Parathyroid adenoma (tissue), 2 donors: ENCODE data around the gene THSD4.

ENCODE experiments used
- H2AFZ ChIP-seq: fragments of 300-600 bp; sonication (generic); one replicate; pipeline ENCODE4 v1.7.0; 2017; ENCODE audit warnings: antibody characterized with exemption, mild to moderate bottlenecking
- H3K27ac ChIP-seq: fragments of 300-600 bp; sonication (generic); one replicate; pipeline ENCODE4 v1.7.0; 2017
- H3K27me3 ChIP-seq: fragments of 300-600 bp; sonication (generic); one replicate; pipeline ENCODE4 v1.7.0; 2017; ENCODE audit warnings: low read length; ENCODE audit not compliant: control insufficient read depth, insufficient read depth
- H3K36me3 ChIP-seq: fragments of 300-600 bp; sonication (generic); one replicate; pipeline ENCODE4 v1.7.0; 2017; ENCODE audit warnings: low read length; ENCODE audit not compliant: control insufficient read depth, insufficient read depth
- H3K4me1 ChIP-seq: fragments of 300-600 bp; sonication (generic); one replicate; pipeline ENCODE4 v1.7.0; 2017; ENCODE audit warnings: control low read depth
- H3K4me2 ChIP-seq: fragments of 300-600 bp; sonication (generic); one replicate; pipeline ENCODE4 v1.7.0; 2017; ENCODE audit warnings: low read length
- H3K4me3 ChIP-seq: fragments of 300-600 bp; sonication (generic); one replicate; pipeline ENCODE4 v1.7.0; 2017; ENCODE audit warnings: low read depth, low read length
- H3K79me2 ChIP-seq: fragments of 300-600 bp; sonication (generic); one replicate; pipeline ENCODE4 v1.7.0; 2017; ENCODE audit warnings: control low read depth
- H3K9ac ChIP-seq: fragments of 300-600 bp; sonication (generic); one replicate; pipeline ENCODE4 v1.7.0; 2017; ENCODE audit warnings: mild to moderate bottlenecking
- H3K9me3 ChIP-seq: fragments of 300-600 bp; sonication (generic); one replicate; pipeline ENCODE4 v1.7.0; 2017; ENCODE audit warnings: low read length; ENCODE audit not compliant: control insufficient read depth
- TF ChIP-seq, protein P1 (sequence below): fragments of 300-600 bp; sonication (generic); IDR thresholded peaks from one replicate; pipeline ENCODE4 v1.7.0; 2017; ENCODE audit warnings: antibody characterized with exemption, mild to moderate bottlenecking
- donor health status: primary hyperparathyroidism.

THSD4 gene

DNA sequence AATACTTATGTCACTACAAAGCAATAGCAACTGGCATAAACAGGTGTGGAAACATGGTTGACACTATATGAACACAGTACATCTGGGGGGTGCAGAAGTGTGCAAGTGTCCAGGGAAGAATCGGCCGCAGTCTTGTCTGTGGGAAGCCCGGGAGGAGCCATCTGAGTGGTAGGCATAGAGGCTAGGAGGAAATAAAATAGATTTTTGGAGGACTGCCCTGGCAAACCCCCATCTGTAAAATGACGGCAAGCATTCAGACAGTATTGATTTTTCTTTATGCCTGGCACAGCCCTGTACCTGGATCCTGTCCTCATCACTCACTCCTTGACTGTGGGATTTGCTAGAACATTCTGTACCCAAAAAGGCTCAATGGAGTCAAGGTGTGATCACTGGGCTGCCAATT, 31.3 kb downstream of the THSD4 start:
- Histone ChIP-seq H3K9me3 (no peaks in the 10 kb centered on the region), H3K4me1 (no peaks in the 10 kb centered on the region), H3K79me2 (no peaks in the 10 kb centered on the region), H3K27me3 (no peaks in the 10 kb centered on the region), H3K9ac (no peak overlapping the region), H2AFZ (no peak overlapping the region), H3K27ac (no peak overlapping the region), H3K4me3 (no peak overlapping the region), H3K36me3 (no peaks in the 10 kb centered on the region), H3K4me2 (no peak overlapping the region)
- TF ChIP-seq, protein P1, sequence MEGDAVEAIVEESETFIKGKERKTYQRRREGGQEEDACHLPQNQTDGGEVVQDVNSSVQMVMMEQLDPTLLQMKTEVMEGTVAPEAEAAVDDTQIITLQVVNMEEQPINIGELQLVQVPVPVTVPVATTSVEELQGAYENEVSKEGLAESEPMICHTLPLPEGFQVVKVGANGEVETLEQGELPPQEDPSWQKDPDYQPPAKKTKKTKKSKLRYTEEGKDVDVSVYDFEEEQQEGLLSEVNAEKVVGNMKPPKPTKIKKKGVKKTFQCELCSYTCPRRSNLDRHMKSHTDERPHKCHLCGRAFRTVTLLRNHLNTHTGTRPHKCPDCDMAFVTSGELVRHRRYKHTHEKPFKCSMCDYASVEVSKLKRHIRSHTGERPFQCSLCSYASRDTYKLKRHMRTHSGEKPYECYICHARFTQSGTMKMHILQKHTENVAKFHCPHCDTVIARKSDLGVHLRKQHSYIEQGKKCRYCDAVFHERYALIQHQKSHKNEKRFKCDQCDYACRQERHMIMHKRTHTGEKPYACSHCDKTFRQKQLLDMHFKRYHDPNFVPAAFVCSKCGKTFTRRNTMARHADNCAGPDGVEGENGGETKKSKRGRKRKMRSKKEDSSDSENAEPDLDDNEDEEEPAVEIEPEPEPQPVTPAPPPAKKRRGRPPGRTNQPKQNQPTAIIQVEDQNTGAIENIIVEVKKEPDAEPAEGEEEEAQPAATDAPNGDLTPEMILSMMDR, result no peak

DNA sequence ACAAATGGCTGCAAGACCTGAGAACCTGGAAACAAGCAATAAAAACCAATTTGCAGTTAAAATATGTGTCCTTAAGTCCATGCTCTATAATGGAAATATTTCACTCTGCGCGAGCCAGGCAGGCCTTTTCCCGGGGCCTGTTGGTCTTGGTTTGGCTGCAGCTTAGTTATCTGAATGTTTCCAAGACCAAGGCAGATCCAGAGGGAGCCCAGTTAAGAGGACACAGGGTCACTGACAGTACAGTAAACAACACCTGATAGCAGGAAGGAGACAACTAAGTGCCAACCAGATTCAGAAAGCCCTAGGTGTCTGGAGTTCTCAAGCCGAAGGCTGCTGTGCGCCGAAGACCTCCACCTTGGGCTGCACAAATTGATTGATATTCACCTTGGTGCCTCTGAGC, 32.8 kb downstream of the THSD4 start:
- no peaks in the 10 kb centered on the region for H3K36me3 ChIP-seq
- no peaks in the 10 kb centered on the region for H3K4me1 ChIP-seq
- TF ChIP-seq, protein P1, result no peak
- H3K9ac ChIP-seq, result no peak overlapping the region
- H3K79me2 ChIP-seq, result no peaks in the 10 kb centered on the region
- H3K27me3 ChIP-seq, result no peaks in the 10 kb centered on the region
- H3K4me2 ChIP-seq, result no peak overlapping the region
- H3K4me3 ChIP-seq, result no peak overlapping the region
- H3K9me3 ChIP-seq, result no peaks in the 10 kb centered on the region
- H3K27ac ChIP-seq, result no peak overlapping the region
- H2AFZ ChIP-seq, result no peak overlapping the region

DNA sequence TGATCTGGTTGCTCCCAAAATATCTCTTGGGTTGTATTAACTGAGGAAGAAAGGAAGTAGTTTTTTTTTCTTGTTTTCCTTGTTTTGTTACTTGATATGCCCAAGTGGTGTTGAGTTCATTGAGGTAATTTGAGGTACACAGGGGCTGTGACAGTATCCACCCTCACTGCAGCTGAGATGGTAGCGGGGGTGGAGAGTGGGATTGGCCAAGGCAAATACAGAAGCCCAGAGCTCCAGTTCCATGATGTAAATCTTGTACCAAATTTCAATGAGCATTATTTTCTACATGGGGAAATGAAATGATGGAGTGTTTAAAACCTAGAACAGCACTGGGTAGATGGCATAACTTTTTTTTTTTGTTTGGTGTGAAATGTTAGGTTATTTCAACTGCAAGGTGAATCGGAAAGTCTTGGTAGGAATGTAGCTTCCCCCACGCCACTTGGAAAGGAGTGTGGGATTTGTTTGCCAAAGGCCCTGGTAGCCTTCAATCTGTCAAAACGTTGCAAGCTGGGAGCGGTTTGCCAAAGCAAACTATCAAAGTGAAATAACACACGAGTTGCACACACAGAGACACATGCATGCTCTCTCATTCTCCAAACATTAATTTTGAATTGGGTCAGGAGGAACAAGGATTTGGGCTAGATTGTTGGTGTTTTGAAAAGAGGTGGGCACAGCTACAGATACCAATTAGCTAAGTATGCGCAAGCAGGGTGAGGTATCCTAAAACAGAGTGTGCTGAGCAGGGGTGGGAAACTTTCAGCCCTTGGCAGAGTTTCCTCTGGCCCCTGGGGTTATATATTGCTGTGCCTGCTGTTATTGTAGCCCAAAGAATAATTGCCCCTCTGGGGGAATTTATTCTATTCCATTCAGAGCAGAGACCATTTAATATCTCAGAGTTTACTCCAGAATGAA, 34.6 kb downstream of the THSD4 start:
- no peak overlapping the region for H2AFZ ChIP-seq
- TF ChIP-seq, protein P1, result no peak
- no peak overlapping the region for H3K27ac ChIP-seq
- H3K9ac ChIP-seq, result no peak overlapping the region
- H3K79me2 ChIP-seq, result no peaks in the 10 kb centered on the region
- H3K36me3 ChIP-seq, result no peaks in the 10 kb centered on the region
- no peaks in the 10 kb centered on the region for H3K4me1 ChIP-seq
- no peaks in the 10 kb centered on the region for H3K9me3 ChIP-seq
- no peak overlapping the region for H3K4me3 ChIP-seq
- no peaks in the 10 kb centered on the region for H3K27me3 ChIP-seq
- no peak overlapping the region for H3K4me2 ChIP-seq

DNA sequence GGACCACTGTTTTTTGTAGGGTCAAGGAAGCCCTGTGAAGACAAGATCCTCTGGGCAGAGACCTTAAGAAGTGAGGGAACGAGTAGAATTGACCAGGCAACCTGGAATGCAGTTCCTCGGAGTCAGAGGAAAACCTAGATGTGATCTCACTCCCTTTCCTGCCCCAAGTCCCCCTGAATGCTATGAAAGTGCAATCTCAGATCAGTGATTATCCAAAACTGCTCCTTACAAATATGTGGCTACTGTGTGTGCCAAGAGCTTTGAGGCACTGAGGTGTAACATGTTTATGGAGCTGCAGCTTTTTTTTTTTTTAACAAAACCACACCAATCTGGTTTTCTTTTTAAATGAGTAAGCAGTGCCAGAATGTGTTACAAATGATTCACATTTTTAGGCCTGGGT, 35.8 kb downstream of the THSD4 start:
- TF ChIP-seq, protein P1, result no peak
- no peak overlapping the region for H2AFZ ChIP-seq

DNA sequence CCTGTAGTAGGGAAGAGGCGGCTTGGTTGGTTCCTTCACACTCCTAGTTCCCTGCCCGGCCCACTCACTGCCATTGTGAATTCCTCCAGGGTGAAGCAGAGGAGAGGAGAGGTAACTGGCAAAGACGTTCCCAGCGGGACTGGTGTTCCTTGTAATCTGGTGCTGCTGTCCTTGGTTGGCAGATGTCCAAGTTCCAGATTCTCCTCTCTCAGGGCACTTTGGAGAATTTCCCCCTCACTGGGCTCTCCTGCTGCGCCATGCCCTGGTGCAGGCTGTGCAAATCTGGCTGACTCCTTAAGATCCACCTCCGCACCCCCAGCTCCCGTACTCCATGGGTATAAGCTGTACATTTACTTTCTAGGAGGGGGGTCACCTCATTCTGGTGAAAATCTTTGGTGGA, 37.3 kb downstream of the THSD4 start:
- TF ChIP-seq, protein P1, result no peak
- H2AFZ ChIP-seq, result no peak overlapping the region
- H3K9me3 ChIP-seq, result no peaks in the 10 kb centered on the region
- H3K36me3 ChIP-seq, result no peaks in the 10 kb centered on the region
- H3K9ac ChIP-seq, result no peak overlapping the region
- H3K27me3 ChIP-seq, result no peaks in the 10 kb centered on the region
- no peaks in the 10 kb centered on the region for H3K4me1 ChIP-seq
- H3K79me2 ChIP-seq, result no peaks in the 10 kb centered on the region
- H3K27ac ChIP-seq, result no peak overlapping the region
- H3K4me2 ChIP-seq, result no peak overlapping the region
- no peak overlapping the region for H3K4me3 ChIP-seq

More for the DNA sequence above, 35.8 kb downstream of the THSD4 start:
- no peak overlapping the region for H3K4me3 ChIP-seq
- H3K4me1 ChIP-seq, result no peaks in the 10 kb centered on the region
- H3K27ac ChIP-seq, result no peak overlapping the region
- no peak overlapping the region for H3K9ac ChIP-seq
- H3K9me3 ChIP-seq, result no peaks in the 10 kb centered on the region
- H3K27me3 ChIP-seq, result no peaks in the 10 kb centered on the region
- H3K79me2 ChIP-seq, result no peaks in the 10 kb centered on the region
- H3K36me3 ChIP-seq, result no peaks in the 10 kb centered on the region
- H3K4me2 ChIP-seq, result no peak overlapping the region
